GM18511 (cell line): ENCODE data around the gene NAPB.

Source experiments
- ATAC-seq: cut with Tn5 transposase; IDR thresholded peaks from one replicate; pipeline ENCODE4 v1.9.1; 2021; ENCODE audit warnings: mild to moderate bottlenecking, moderate library complexity; ENCODE audit not compliant: unreplicated experiment

NAPB gene

GRCh38 chr20:23407781-23408464 lies 13.4 kb downstream of the NAPB start:
- ATAC-seq: peak; percentile 96

- ATAC-seq: no peak
Observed at GRCh38 chr20:23406880-23407279, 14.4 kb downstream of the NAPB start.

- ATAC-seq: no peak
Observed at GRCh38 chr20:23404196-23404595, 17.1 kb downstream of the NAPB start.

GRCh38 chr20:23403751-23404150 lies 17.5 kb downstream of the NAPB start:
- no peak for ATAC-seq

- no peak for ATAC-seq
Observed at GRCh38 chr20:23401051-23401450, 20.2 kb downstream of the NAPB start.

- ATAC-seq: peak; percentile 79
Observed at GRCh38 chr20:23399568-23400241, 21.6 kb downstream of the NAPB start.

- no peak for ATAC-seq
Observed at GRCh38 chr20:23397961-23398360, 23.3 kb downstream of the NAPB start.

GRCh38 chr20:23396950-23397627 lies 24.2 kb downstream of the NAPB start:
- ATAC-seq: no peak

- ATAC-seq: no peak
Observed at GRCh38 chr20:23393996-23394775, 27.1 kb downstream of the NAPB start.

GRCh38 chr20:23391707-23392310 lies 29.5 kb downstream of the NAPB start:
- no peak for ATAC-seq

GRCh38 chr20:23390091-23390774 lies 31.1 kb downstream of the NAPB start:
- no peak for ATAC-seq

GRCh38 chr20:23387118-23387443 lies 34.2 kb downstream of the NAPB start:
- no peak for ATAC-seq

GRCh38 chr20:23386304-23387117 lies 34.8 kb downstream of the NAPB start:
- ATAC-seq: no peak

GRCh38 chr20:23381876-23382275 lies 39.4 kb downstream of the NAPB start:
- ATAC-seq: no peak

- no peak for ATAC-seq
Observed at GRCh38 chr20:23379772-23380171, 41.5 kb downstream of the NAPB start.

- no peak for ATAC-seq
Observed at GRCh38 chr20:23375827-23376226, 45.5 kb downstream of the NAPB start.

GRCh38 chr20:23374441-23374840 lies 46.8 kb downstream of the NAPB start:
- ATAC-seq: no peak

GRCh38 chr20:23371496-23371895 lies 49.8 kb downstream of the NAPB start:
- ATAC-seq: no peak

GRCh38 chr20:23370873-23371272 lies 50.4 kb downstream of the NAPB start:
- no peak for ATAC-seq

- no peak for ATAC-seq
Observed at GRCh38 chr20:23370274-23370673, 51.0 kb downstream of the NAPB start.
